ENCODE results near the gene IST1. TPM values are rescaled to one million over a fixed set of nuclear protein-coding genes. Genes with fewer than 3 reads are reported as not detected.
A peak's percentile ranks its signal among the peaks of the same experiment; 100 is the strongest.

The IST1 gene
- total and polyA plus RNA-seq, 9 of the 15 experiments (the other 6 are each of a cell fraction or from before 2014, with no cell fraction given): 135 to 334 (median 188) TPM

DNA sequence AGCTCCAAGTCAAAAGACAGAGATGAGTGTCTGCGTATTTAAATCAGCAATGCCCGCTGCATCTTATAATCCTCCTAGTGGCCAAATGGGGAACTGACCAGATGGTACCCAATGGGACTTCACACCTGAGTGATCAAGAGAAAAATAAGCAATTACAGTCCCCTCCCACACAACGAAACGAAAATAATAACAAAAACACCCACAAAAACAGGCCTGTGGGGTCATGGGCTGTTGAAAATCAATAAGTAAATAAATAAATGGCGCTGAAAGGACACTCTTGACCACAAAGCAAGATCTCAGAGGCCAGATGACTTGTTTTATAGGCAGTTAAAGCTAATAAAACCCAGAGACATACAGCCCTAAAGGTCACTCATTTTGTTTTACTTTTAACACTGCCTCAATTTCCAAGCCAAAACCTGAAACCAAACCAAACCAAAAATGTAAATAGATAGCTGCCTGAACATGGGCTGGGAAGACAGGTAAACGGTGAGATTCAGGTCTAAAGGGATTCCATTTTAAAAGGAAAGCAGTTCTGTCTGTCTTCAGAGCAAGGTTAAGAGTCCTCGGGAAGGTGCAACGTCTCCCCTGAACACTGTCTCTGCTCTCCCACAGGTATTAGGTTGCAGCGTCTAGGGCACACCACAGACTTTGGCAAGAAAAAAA is 12.7 kb upstream of the IST1 start:
- Histone ChIP-seq H3K36me3 (ENCODE audit: control insufficient read depth, insufficient read depth, low read length) (no peaks in the 10 kb centered on the region; the same call in 2 of the 3 replicates), H3K4me2 (ENCODE audit: insufficient read depth, low read length) (peak overlapping the region; percentile 86), H3K9ac (ENCODE audit: insufficient read depth in 1 of 2, low read depth in 2 of 2, low read length in 2 of 2) (peak overlapping the region in 1 of 2 experiments; percentile 98; a peak in 1 of 4 replicates), H3K4me3 (peak overlapping the region; percentile 95), H3K9me1 (ENCODE audit: control insufficient read depth, insufficient read depth, low read length) (no peaks in the 10 kb centered on the region), H2AFZ (ENCODE audit: low read depth, low read length) (peak overlapping the region; percentile 34; the same call in 1 of the 2 replicates), H3K27me3 (ENCODE audit: control insufficient read depth in 2 of 2, insufficient read depth in 2 of 2, low read length in 2 of 2) (no peaks in the 10 kb centered on the region), H3K27ac (ENCODE audit: extremely low read depth, low read depth, low read length) (no peak overlapping the region), H3K79me2 (ENCODE audit: control insufficient read depth, insufficient read depth, low read length) (no peaks in the 10 kb centered on the region), H3K9me3 (replicated peaks; ENCODE audit: control insufficient read depth, insufficient read depth, low read depth, low read length) (no peaks in the 10 kb centered on the region), H3K4me1 (replicated peaks in 1 of 2; ENCODE audit: control insufficient read depth in 2 of 2, insufficient read depth in 2 of 2, low read length in 2 of 2) (peaks cover 13 to 26% of the 10 kb centered on the region in 2 experiments; a peak in 4 of 5 replicates), H4K20me1 (replicated peaks; ENCODE audit: control insufficient read depth, insufficient read depth, low read length) (peaks cover 7% of the 10 kb centered on the region)
- intact Hi-C loops (cut with micrococcal nuclease) (loop anchor here (2.0 kb wide), 1 partner anchor 78 kb away; no protein-coding TSS in a partner anchor), in situ Hi-C loops (cut with MboI) (no loop called here)
- DNase-seq (ENCODE audit: extremely low read depth in 1 of 4, low spot score in 3 of 4): peak; percentile 70 to 83 (median 73)
- ATAC-seq: peak; percentile 63
- BruUV-seq (replicated peaks): TSS peak; percentile 57
- FAIRE-seq: peak; percentile 80
- ChIA-PET POLR2A (interaction anchor here (0.7 to 3.2 kb wide), 10 partner anchors 8 to 1057 kb away, joined by 3 to 20 read pairs (median 4); partner anchors contain the start of genes DHX38 and TXNL4B), CTCF (ENCODE audit: low intra/inter-chr PET ratio) (interaction anchor here (0.6 to 1.4 kb wide), 2 partner anchors 18 to 79 kb away, joined by 3 read pairs; no protein-coding TSS in a partner anchor)
- WGBS (ENCODE audit: insufficient coverage, low coverage, missing lambda C conversion rate): 3% methylated on average over 9 of the region's 9 CpGs
- TF ChIP-seq RFX7 (CRISPR knock-in tag; IDR thresholded peaks at IDR 0.05) (no peak), TBP (optimal IDR thresholded peaks at IDR 0.05; ENCODE audit: low read depth, low read length) (no peak), HMG20A (CRISPR knock-in tag; conservative IDR thresholded peaks at IDR 0.05) (no peak), POLR2A (conservative IDR thresholded peaks at IDR 0.05) (no peak), ZNF76 (CRISPR knock-in tag; IDR thresholded peaks at IDR 0.05; ENCODE audit: borderline replicate concordance) (no peak), POLR2G (IDR thresholded peaks at IDR 0.05; ENCODE audit: low read depth, low read length) (no peak), CBX2 (IDR thresholded peaks at IDR 0.05; ENCODE audit: insufficient read depth, low read length, poor library complexity, severe bottlenecking) (no peak), CBX3 (IDR thresholded peaks at IDR 0.05; ENCODE audit: borderline replicate concordance in 1 of 2, low read length in 2 of 2) (no peak), KDM1A (IDR thresholded peaks at IDR 0.05) (0 out of 4 replicates have a peak, but pooled peaks of 1 of the 2 experiments have one; percentile 13), ZNF583 (CRISPR knock-in tag; IDR thresholded peaks at IDR 0.05) (no peak), PHF21A (IDR thresholded peaks at IDR 0.05; ENCODE audit: borderline replicate concordance, low read depth) (no peak), KAT2B (IDR thresholded peaks at IDR 0.05; ENCODE audit: low read depth, low read length) (no peak), GTF3C2 (IDR thresholded peaks at IDR 0.05; ENCODE audit: borderline replicate concordance, extremely low read depth, insufficient read length) (no peak), RCOR1 (IDR thresholded peaks at IDR 0.05; ENCODE audit: borderline replicate concordance in 1 of 2, low read depth in 2 of 2, low read length in 2 of 2) (peak in 1 of 2 experiments; percentile 31; a peak in 1 of 4 replicates), ZBTB11 (CRISPR knock-in tag; IDR thresholded peaks at IDR 0.05) (no peak)

Data from K562 (cell line).